Neural progenitor cell (in vitro differentiated cells): Measurements from ENCODE around the gene CLCN2.

Source experiments
- EZH2phosphoT487 ChIP-seq: fragments of 200-600 bp; sonication (generic); IDR thresholded peaks from 2 replicates; pipeline ENCODE4 v1.6.1; 2017; ENCODE audit warnings: antibody characterized with exemption
- TF ChIP-seq, protein P1 (sequence below): fragments of 200-600 bp; sonication (generic); IDR thresholded peaks from 2 replicates; pipeline ENCODE4 v1.5.1; 2017; ENCODE audit warnings: antibody characterized with exemption, mild to moderate bottlenecking

DNA sequence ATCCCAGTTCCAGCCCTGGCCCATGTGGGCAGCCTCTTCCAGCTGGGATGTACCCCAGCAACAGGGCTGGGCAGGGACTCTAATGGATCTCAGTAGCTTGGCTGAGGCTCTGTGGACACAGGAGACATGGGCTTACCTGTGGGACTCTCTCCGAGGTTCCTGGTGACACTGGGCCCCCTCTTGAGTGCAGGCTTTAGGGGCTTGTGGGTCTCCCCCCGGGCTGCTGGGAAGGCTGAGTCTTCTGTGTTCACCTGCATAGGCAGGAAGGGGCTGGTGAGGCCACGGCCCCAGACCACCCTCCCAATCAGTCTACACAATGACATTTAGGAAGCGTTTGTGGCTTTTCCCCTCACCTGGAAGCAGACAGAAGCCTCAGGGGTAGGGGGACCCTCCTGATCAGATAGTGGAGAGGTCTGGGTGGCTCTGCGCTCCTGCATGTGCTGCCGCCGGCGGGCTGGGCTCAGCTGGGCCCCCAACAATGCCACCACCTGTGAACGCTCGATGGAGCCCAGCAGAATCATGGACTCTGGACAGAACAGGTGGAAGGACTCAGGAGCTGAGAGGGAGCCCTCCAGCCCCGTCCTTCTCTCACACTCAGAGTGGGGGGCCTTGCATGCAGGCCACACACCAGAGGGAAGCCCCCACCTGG, 8.4 kb downstream of the CLCN2 start:
- TF ChIP-seq EZH2phosphoT487: no peak
- TF ChIP-seq, protein P1, sequence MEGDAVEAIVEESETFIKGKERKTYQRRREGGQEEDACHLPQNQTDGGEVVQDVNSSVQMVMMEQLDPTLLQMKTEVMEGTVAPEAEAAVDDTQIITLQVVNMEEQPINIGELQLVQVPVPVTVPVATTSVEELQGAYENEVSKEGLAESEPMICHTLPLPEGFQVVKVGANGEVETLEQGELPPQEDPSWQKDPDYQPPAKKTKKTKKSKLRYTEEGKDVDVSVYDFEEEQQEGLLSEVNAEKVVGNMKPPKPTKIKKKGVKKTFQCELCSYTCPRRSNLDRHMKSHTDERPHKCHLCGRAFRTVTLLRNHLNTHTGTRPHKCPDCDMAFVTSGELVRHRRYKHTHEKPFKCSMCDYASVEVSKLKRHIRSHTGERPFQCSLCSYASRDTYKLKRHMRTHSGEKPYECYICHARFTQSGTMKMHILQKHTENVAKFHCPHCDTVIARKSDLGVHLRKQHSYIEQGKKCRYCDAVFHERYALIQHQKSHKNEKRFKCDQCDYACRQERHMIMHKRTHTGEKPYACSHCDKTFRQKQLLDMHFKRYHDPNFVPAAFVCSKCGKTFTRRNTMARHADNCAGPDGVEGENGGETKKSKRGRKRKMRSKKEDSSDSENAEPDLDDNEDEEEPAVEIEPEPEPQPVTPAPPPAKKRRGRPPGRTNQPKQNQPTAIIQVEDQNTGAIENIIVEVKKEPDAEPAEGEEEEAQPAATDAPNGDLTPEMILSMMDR: no peak
